CD4-positive, alpha-beta T cell (primary cell): ENCODE measurements around the gene SETD3. TPM values are rescaled to one million over a fixed set of nuclear protein-coding genes. Genes with fewer than 3 reads are reported as not detected.

Experiments used
- ATAC-seq: fragments of 200-7000 bp; cut with Tn5 transposase; one replicate; pipeline ENCODE4 v1.10.0; 2022; ENCODE audit warnings: mild to moderate bottlenecking; ENCODE audit not compliant: poor library complexity
- CTCF ChIA-PET: fragments of 350-600 bp; sonication (Branson Sonifier 250); formaldehyde crosslinking; loops from one replicate; lab custom pipeline; 2021; ENCODE audit warnings: antibody characterized with exemption, inconsistent platforms; lab: Charles Lee
- POLR2A ChIA-PET: fragments of 350-600 bp; sonication (Branson Sonifier 250); formaldehyde crosslinking; loops from one replicate; lab custom pipeline; 2021; ENCODE audit warnings: antibody characterized with exemption, inconsistent platforms; lab: Charles Lee
- DNase-seq, 14 experiments: peaks; one replicate each; pipeline ENCODE4 v3.0.0-alpha.2; 2013 to 2020; ENCODE audit warnings: mixed read lengths in 2 of 14
- H3K27ac ChIP-seq, 2 donors: one replicate each; pipeline versions ENCODE4 v1.5.1 to v1.7.0; 2013; ENCODE audit warnings: low read length in 2 of 2, low read depth in 1 of 2, mild to moderate bottlenecking in 1 of 2
- H3K27me3 ChIP-seq, 2 experiments: 1 replicate in 1 of 2; 2 replicates in 1 of 2; pipeline versions ENCODE4 v1.6.1 to v1.7.0; 2013; ENCODE audit warnings: low read length in 2 of 2, control low read depth in 1 of 2, mild to moderate bottlenecking in 1 of 2, moderate library complexity in 1 of 2; ENCODE audit not compliant: insufficient read depth in 2 of 2, control insufficient read depth in 1 of 2
- H3K36me3 ChIP-seq: one replicate; pipeline ENCODE4 v1.6.1; 2013; ENCODE audit warnings: low read length, control low read depth; ENCODE audit not compliant: insufficient read depth
- H3K4me1 ChIP-seq: one replicate; pipeline ENCODE4 v1.6.1; 2013; ENCODE audit warnings: low read length, control low read depth; ENCODE audit not compliant: insufficient read depth
- H3K4me3 ChIP-seq: one replicate; pipeline ENCODE4 v1.5.1; 2013; ENCODE audit warnings: mild to moderate bottlenecking, low read length, moderate library complexity
- H3K9me3 ChIP-seq, 2 experiments: 1 replicate in 1 of 2; 2 replicates in 1 of 2; pipeline versions ENCODE4 v1.6.1 to v1.7.0; 2013; ENCODE audit warnings: low read length in 2 of 2, mild to moderate bottlenecking in 2 of 2, control low read depth in 1 of 2, moderate library complexity in 1 of 2; ENCODE audit not compliant: control insufficient read depth in 1 of 2, insufficient read depth in 1 of 2
- H3K27ac Mint-ChIP-seq: one replicate; pipeline ENCODE4 v1.8.0; 2020; ENCODE audit warnings: mixed read lengths
- H3K27me3 Mint-ChIP-seq: one replicate; pipeline ENCODE4 v1.8.0; 2021; ENCODE audit warnings: mixed read lengths
- H3K36me3 Mint-ChIP-seq: one replicate; pipeline ENCODE4 v1.8.0; 2021; ENCODE audit warnings: low read depth, mixed read lengths
- H3K4me1 Mint-ChIP-seq: one replicate; pipeline ENCODE4 v1.8.0; 2021; ENCODE audit warnings: low read depth, mixed read lengths
- H3K4me3 Mint-ChIP-seq: one replicate; pipeline ENCODE4 v1.8.0; 2020; ENCODE audit warnings: mild to moderate bottlenecking, mixed read lengths
- H3K9me3 Mint-ChIP-seq: one replicate; pipeline ENCODE4 v1.8.0; 2020; ENCODE audit warnings: mixed read lengths
- CTCF ChIP-seq: fragments of 200-600 bp; IDR thresholded peaks from one replicate; pipeline ENCODE4 v1.8.0; 2022; ENCODE audit warnings: antibody characterized with exemption, mild to moderate bottlenecking
- intact Hi-C, 2 experiments: fragments of 100-400 bp; cut with DNase I in 1 of 2; cut with micrococcal nuclease in 1 of 2; formaldehyde crosslinking; loops; one replicate each; pipeline versions ENCODE4 v1.15.1 to v1.9.0; 2023 to 2025; cut with DNase I, micrococcal nuclease
- total RNA-seq, 174 experiments: library from RNA in 2 of 174; stranded (reverse) in 2 of 174; gene quantifications; one replicate each; pipeline ENCODE4 v1.2.3 and lab custom pipeline; 2021 to 2026

The SETD3 gene
- total RNA-seq, 2 experiments from 2014 or later = 46.1 to 51.4 TPM

DNA sequence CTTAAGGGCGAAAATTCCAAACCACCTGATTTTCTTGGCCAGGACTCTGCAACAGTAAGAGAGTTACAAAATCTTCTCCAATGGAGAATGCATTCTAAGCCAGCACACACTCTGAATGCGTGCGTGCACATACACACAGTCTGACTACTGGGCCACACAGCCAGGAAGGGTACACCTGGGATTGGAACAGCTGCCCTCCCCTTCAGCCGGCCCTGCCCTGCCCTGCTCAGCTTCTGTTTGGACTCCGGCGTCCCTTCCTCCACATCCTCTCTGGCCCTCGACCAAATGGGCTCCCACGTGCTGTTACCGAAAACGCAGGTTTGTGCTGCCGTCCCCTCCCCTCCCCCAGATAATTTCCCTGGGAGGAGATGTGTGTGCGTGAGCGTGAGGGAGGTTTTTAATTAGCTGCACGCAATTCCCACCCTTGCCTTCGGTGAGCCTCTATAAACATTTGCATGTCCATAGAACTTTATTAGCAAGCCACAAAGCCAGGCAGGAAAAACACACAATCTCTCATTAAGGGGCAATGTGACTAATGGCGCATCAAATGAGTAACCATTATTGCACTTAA is 43.5 kb upstream of the SETD3 start:
- ChIA-PET CTCF (no interaction called here), POLR2A (interaction anchor here (1.4 to 2.4 kb wide), 2 partner anchors 43 to 80 kb away, joined by 3 to 17 read pairs; partner anchors contain the start of genes CCDC85C, CCNK and SETD3)
- Histone ChIP-seq H3K27me3 (no peaks in the 10 kb centered on the region), H3K36me3 (no peaks in the 10 kb centered on the region), H3K4me3 (no peak overlapping the region), H3K4me1 (peaks cover 24% of the 10 kb centered on the region), H3K9me3 (no peaks in the 10 kb centered on the region), H3K27ac (no peak overlapping the region)
- Mint-ChIP-seq H3K4me1 (peaks cover 16% of the 10 kb centered on the region), H3K9me3 (no peaks in the 10 kb centered on the region), H3K27ac (no peak overlapping the region), H3K4me3 (no peak overlapping the region), H3K27me3 (no peaks in the 10 kb centered on the region), H3K36me3 (no peaks in the 10 kb centered on the region)
- DNase-seq (no peak), ATAC-seq (no peak)
- TF ChIP-seq CTCF = no peak
- intact Hi-C loops = no loop called here

DNA sequence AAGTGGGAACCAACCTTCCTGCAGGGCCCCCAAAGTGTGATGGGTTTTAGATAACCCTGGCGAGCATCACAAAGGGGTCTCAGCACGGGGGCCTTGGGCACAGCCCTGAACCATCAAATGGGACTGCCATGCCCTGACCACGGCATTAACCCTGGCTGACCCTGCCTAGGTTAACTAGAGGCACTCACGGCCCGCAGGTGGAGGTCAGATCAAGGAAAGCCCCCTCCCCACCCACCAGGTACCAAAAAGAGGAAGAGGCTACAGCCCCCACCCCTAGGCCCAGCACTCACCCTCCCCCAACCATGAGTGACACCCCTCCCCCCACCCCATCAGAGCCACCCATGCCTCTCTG is 43.0 kb upstream of the SETD3 start:
- H3K36me3 ChIP-seq = no peaks in the 10 kb centered on the region
- H3K9me3 ChIP-seq = no peaks in the 10 kb centered on the region
- POLR2A ChIA-PET = interaction anchor here (1.4 kb wide), 1 partner anchor 43 kb away, joined by 3 read pairs; the partner anchor contains the start of genes CCNK and SETD3
- H3K4me1 Mint-ChIP-seq = peaks cover 16% of the 10 kb centered on the region
- intact Hi-C loops = no loop called here
- TF ChIP-seq CTCF = no peak
- H3K4me3 Mint-ChIP-seq = no peak overlapping the region
- CTCF ChIA-PET = no interaction called here
- DNase-seq (no peak), ATAC-seq (no peak)
- H3K27me3 ChIP-seq = no peaks in the 10 kb centered on the region
- peaks cover 25% of the 10 kb centered on the region for H3K4me1 ChIP-seq
- no peak overlapping the region for H3K27ac ChIP-seq
- no peaks in the 10 kb centered on the region for H3K36me3 Mint-ChIP-seq
- H3K9me3 Mint-ChIP-seq = no peaks in the 10 kb centered on the region
- no peaks in the 10 kb centered on the region for H3K27me3 Mint-ChIP-seq
- H3K4me3 ChIP-seq = no peak overlapping the region
- H3K27ac Mint-ChIP-seq = no peak overlapping the region

DNA sequence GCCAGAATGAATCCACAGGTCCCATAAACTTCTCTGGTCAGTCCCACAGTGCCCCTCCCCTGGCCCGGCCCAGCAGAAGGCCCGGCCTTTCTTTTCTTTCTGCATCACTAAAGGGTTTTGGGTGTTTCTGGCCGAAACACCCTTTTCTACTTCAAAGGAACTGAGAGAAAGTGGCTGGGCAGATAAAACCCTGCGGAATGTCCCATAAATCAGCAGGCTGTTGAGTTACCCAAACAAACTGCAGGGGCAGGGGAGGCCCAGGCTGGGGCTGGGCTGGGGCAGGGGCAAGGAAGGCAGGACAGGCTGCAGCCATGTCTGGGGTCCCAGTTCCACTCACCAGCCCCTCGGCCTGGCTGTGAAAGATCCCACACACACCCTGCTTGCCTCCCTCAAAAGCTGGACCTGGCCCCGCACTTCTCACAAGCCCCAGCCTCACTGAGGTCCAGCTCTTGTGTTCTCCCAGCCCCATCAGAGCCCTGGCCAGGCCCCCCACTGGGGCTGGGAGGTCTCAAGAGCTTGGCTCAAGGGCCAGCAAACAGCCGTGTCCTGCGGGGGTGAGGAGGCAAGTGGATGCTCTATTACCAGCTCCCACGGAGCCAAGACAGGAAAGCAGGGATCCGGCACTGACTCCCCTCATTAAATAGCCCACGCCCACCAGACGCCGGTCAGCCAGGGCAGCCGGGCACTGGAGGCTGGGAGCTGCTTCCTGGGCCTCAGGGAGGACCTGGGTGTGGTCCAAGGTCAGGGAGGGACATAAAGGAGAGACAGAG is 42.5 kb upstream of the SETD3 start:
- no peak overlapping the region for H3K4me3 Mint-ChIP-seq
- POLR2A ChIA-PET = interaction anchor here (1.4 kb wide), 1 partner anchor 42 kb away, joined by 3 read pairs; the partner anchor contains the start of genes CCNK and SETD3
- H3K9me3 Mint-ChIP-seq = no peaks in the 10 kb centered on the region
- H3K4me1 Mint-ChIP-seq = peaks cover 16% of the 10 kb centered on the region
- Histone ChIP-seq H3K9me3 (no peaks in the 10 kb centered on the region), H3K27me3 (no peaks in the 10 kb centered on the region), H3K27ac (no peak overlapping the region), H3K36me3 (no peaks in the 10 kb centered on the region), H3K4me3 (no peak overlapping the region), H3K4me1 (peaks cover 31% of the 10 kb centered on the region)
- H3K36me3 Mint-ChIP-seq = no peaks in the 10 kb centered on the region
- H3K27me3 Mint-ChIP-seq = no peaks in the 10 kb centered on the region
- ATAC-seq (no peak), DNase-seq (no peak)
- TF ChIP-seq CTCF = no peak
- CTCF ChIA-PET = no interaction called here
- H3K27ac Mint-ChIP-seq = no peak overlapping the region
- intact Hi-C loops = no loop called here
